ENCODE data around the gene GRHL1. TPM values are rescaled to one million over a fixed set of nuclear protein-coding genes. Genes with fewer than 3 reads are reported as not detected.

Gene GRHL1
- polyA plus RNA-seq, 1 donor (not counting 4 experiments of a cell fraction or from before 2014, with no cell fraction given) = 7.8 TPM

DNA sequence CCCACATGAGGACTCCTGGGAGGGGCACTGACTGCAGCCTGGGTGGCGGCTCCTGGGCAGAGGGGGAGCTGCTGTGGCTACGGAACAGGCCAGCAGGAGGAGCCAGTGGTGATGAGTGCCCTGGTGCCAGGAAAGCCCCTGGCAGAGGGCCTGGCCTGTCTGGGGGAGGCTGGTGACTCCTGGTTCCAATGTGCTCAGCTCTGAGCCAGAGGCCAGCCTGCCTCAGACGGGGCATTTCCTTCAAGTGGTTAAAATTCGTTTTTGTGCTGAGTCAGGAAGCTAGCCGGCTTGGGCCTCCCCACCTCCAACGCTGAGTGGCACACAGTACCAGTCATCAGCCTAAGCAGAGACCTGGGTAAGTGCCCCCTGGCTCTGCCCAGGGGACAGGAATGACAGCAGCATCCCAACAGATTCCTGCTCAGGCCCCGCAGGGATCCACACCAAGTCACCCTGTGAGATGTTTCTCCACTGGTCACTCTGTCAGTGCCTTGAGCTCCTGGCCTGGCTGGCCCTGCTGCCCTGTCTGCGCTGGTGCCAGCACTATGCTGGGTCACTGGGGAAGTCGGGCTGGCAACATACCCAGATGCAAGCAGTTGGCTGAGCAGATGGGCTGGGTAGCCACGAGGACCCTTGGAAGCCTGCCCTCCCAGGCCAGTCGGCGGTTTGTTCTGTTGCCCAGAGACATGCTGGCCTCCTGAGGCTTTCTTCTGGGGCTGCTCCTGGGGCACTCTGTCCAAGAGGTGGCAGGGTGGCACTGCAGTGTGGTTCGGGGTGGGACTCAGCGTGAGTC lies 84.8 kb downstream of the GRHL1 start:
- Histone ChIP-seq H2AFZ (ENCODE audit: control insufficient read depth, low read length) (no peak overlapping the region), H3K9ac (ENCODE audit: control insufficient read depth, extremely low read depth, insufficient read depth, low read length) (peak overlapping the region; percentile 25), H3K9me3 (ENCODE audit: control insufficient read depth, low read depth, low read length) (no peaks in the 10 kb centered on the region), H3K27ac (ENCODE audit: control insufficient read depth, insufficient read depth, low read length) (no peak overlapping the region), H3K9me1 (ENCODE audit: control insufficient read depth, extremely low read depth, insufficient read depth, low read length) (no peaks in the 10 kb centered on the region), H3K4me3 (ENCODE audit: control insufficient read depth in 2 of 3, extremely low read depth in 1 of 3, insufficient read depth in 2 of 3, low read depth in 1 of 3, low read length in 3 of 3) (no peak overlapping the region), H3K4me1 (ENCODE audit: control insufficient read depth, extremely low read depth, insufficient read depth, low read length) (peaks cover 26% of the 10 kb centered on the region), H3K79me2 (ENCODE audit: control insufficient read depth, insufficient read depth, low read length) (no peaks in the 10 kb centered on the region), H3K4me2 (ENCODE audit: control insufficient read depth, extremely low read depth, insufficient read depth, low read depth, low read length) (peak overlapping the region; percentile 39), H3K27me3 (ENCODE audit: control insufficient read depth, extremely low read depth, insufficient read depth, low read length) (no peaks in the 10 kb centered on the region), H3K36me3 (ENCODE audit: control insufficient read depth in 2 of 2, extremely low read depth in 1 of 2, insufficient read depth in 2 of 2, low read length in 2 of 2) (no peaks in the 10 kb centered on the region), H4K20me1 (ENCODE audit: control insufficient read depth, extremely low read depth, insufficient read depth, low read length) (no peaks in the 10 kb centered on the region)
- TF ChIP-seq, protein P1, sequence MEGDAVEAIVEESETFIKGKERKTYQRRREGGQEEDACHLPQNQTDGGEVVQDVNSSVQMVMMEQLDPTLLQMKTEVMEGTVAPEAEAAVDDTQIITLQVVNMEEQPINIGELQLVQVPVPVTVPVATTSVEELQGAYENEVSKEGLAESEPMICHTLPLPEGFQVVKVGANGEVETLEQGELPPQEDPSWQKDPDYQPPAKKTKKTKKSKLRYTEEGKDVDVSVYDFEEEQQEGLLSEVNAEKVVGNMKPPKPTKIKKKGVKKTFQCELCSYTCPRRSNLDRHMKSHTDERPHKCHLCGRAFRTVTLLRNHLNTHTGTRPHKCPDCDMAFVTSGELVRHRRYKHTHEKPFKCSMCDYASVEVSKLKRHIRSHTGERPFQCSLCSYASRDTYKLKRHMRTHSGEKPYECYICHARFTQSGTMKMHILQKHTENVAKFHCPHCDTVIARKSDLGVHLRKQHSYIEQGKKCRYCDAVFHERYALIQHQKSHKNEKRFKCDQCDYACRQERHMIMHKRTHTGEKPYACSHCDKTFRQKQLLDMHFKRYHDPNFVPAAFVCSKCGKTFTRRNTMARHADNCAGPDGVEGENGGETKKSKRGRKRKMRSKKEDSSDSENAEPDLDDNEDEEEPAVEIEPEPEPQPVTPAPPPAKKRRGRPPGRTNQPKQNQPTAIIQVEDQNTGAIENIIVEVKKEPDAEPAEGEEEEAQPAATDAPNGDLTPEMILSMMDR (optimal IDR thresholded peaks at IDR 0.05 in 1 of 3, IDR thresholded peaks at IDR 0.05 in 1 of 3, conservative IDR thresholded peaks at IDR 0.05 in 1 of 3; ENCODE audit: extremely low read depth in 1 of 3, insufficient read depth in 2 of 3, low read length in 3 of 3) = peak; percentile 70 to 81 (median 72)
- no peak for TF ChIP-seq EZH2 (IDR thresholded peaks at IDR 0.05; ENCODE audit: low read length)
- FAIRE-seq (no peak), DNase-seq (ENCODE audit: low read depth, low spot score) (no peak)
- dilution Hi-C loops (cut with MboI; ENCODE audit: extremely low pct_ligation_motif_present, low sequenced_read_pairs) = loop anchor here (25.0 kb wide), 1 partner anchor 274 kb away; no protein-coding TSS in a partner anchor

DNA sequence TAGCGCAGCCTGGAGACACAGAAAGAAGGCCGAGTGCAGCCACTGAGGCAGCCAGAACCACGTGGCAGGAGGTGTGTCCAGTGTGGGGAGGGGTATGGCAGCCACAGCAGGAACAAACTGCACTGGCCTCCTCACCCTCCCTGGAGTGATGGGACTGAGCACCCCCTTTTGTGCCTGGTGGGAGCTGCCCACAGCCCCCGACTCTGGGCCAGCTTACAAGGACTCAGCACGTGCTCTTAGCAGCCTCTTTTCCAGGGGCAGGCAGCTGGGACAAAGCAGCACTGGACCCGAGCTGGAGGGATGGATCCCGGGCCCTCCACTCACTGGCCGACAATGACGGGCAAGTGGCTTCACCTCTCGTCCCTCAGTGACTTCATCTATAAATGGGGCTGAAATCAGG lies 86.6 kb downstream of the GRHL1 start:
- Histone ChIP-seq H3K27ac (ENCODE audit: control insufficient read depth, insufficient read depth, low read length) (no peak overlapping the region), H2AFZ (ENCODE audit: control insufficient read depth, low read length) (no peak overlapping the region), H3K9me3 (ENCODE audit: control insufficient read depth, low read depth, low read length) (no peaks in the 10 kb centered on the region), H3K36me3 (ENCODE audit: control insufficient read depth in 2 of 2, extremely low read depth in 1 of 2, insufficient read depth in 2 of 2, low read length in 2 of 2) (no peaks in the 10 kb centered on the region), H3K27me3 (ENCODE audit: control insufficient read depth, extremely low read depth, insufficient read depth, low read length) (peaks cover 10% of the 10 kb centered on the region), H3K79me2 (ENCODE audit: control insufficient read depth, insufficient read depth, low read length) (no peaks in the 10 kb centered on the region), H3K4me1 (ENCODE audit: control insufficient read depth, extremely low read depth, insufficient read depth, low read length) (peaks cover 28% of the 10 kb centered on the region), H3K9ac (ENCODE audit: control insufficient read depth, extremely low read depth, insufficient read depth, low read length) (no peak overlapping the region), H3K4me2 (ENCODE audit: control insufficient read depth, extremely low read depth, insufficient read depth, low read depth, low read length) (no peak overlapping the region), H4K20me1 (ENCODE audit: control insufficient read depth, extremely low read depth, insufficient read depth, low read length) (no peaks in the 10 kb centered on the region), H3K9me1 (ENCODE audit: control insufficient read depth, extremely low read depth, insufficient read depth, low read length) (no peaks in the 10 kb centered on the region), H3K4me3 (ENCODE audit: control insufficient read depth in 2 of 3, extremely low read depth in 1 of 3, insufficient read depth in 2 of 3, low read depth in 1 of 3, low read length in 3 of 3) (no peak overlapping the region)
- dilution Hi-C loops (cut with MboI; ENCODE audit: extremely low pct_ligation_motif_present, low sequenced_read_pairs) = loop anchor here (25.0 kb wide), 1 partner anchor 276 kb away; no protein-coding TSS in a partner anchor
- FAIRE-seq (no peak), DNase-seq (ENCODE audit: low read depth, low spot score) (no peak)
- TF ChIP-seq EZH2 (IDR thresholded peaks at IDR 0.05; ENCODE audit: low read length) = no peak
- TF ChIP-seq, protein P1 (optimal IDR thresholded peaks at IDR 0.05 in 1 of 3, IDR thresholded peaks at IDR 0.05 in 1 of 3, conservative IDR thresholded peaks at IDR 0.05 in 1 of 3; ENCODE audit: extremely low read depth in 1 of 3, insufficient read depth in 2 of 3, low read length in 3 of 3) = no peak
